ENCODE measurements around the gene RASSF1.

The RASSF1 gene

DNA sequence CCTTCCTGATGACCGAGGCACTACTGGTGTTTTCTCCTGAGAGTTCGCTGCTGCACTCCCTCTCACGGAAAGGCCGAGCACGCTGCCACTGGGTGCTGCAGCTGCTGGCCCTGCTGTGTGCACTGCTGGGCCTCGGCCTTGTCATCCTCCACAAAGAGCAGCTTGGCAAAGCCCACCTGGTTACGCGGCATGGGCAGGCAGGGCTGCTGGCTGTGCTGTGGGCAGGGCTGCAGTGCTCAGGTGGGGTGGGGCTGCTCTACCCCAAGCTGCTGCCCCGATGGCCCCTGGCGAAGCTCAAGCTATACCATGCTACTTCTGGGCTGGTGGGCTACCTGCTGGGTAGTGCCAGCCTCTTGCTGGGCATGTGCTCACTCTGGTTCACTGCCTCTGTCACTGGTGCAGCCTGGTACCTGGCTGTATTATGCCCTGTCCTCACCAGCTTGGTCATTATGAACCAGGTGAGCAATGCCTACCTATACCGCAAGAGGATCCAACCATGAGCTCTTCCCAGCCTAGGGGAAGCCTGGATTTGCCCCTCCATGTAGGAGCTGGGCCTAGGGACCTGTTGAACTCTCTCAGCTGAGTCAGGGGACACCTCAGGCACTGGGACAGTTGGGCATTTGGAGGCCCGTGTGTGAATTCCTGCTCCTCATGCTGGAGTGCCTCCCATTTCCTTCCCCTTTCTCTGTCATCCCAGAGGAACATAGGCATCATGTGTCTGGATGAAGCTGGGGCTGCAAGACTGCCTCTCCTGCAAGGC lies 12.8 kb upstream of the RASSF1 start:
- H3K4me1 ChIP-seq (ENCODE audit: control insufficient read depth, insufficient read depth, low read length) = peaks cover 36% of the 10 kb centered on the region
- peaks cover 44% of the 10 kb centered on the region for H3K36me3 ChIP-seq (ENCODE audit: control insufficient read depth, insufficient read depth, low read length)
- no peak overlapping the region for H3K9ac ChIP-seq (ENCODE audit: low read length)

DNA sequence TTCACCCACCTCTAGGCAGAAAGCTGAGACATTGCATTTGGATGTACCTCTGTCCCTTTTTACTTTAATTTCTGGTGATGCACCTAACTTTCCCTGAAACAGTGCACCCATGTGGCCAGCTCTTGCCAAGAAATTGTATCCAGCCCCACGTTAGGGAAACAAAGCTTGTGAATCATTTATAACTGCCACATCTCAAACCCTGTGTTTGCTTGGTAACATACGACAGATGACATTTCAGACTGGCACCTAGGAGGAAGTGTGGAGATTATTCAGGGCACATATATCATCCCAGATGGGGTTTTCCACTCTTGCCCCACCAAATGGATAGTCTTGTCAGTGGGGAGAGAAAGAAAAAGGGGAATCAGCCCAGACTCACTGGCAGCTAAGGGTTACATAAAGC lies 12.1 kb upstream of the RASSF1 start:
- Histone ChIP-seq H3K27ac (ENCODE audit: low read depth, low read length) (no peak overlapping the region), H3K27me3 (ENCODE audit: control insufficient read depth, insufficient read depth, low read length) (no peaks in the 10 kb centered on the region), H3K36me3 (ENCODE audit: control insufficient read depth, insufficient read depth, low read length) (peaks cover 43% of the 10 kb centered on the region), H3K4me1 (ENCODE audit: control insufficient read depth, insufficient read depth, low read length) (peaks cover 30% of the 10 kb centered on the region), H3K4me3 (ENCODE audit: low read depth, low read length) (no peak overlapping the region), H3K9ac (ENCODE audit: low read length) (no peak overlapping the region), H3K9me3 (ENCODE audit: control insufficient read depth, insufficient read depth, low read depth, low read length) (no peaks in the 10 kb centered on the region)

More for the DNA sequence above, 12.8 kb upstream of the RASSF1 start:
- Histone ChIP-seq H3K27ac (ENCODE audit: low read depth, low read length) (no peak overlapping the region), H3K27me3 (ENCODE audit: control insufficient read depth, insufficient read depth, low read length) (no peaks in the 10 kb centered on the region), H3K9me3 (ENCODE audit: control insufficient read depth, insufficient read depth, low read depth, low read length) (no peaks in the 10 kb centered on the region), H3K4me3 (ENCODE audit: low read depth, low read length) (no peak overlapping the region)

- Histone ChIP-seq H3K27me3 (ENCODE audit: control insufficient read depth, insufficient read depth, low read length) (peaks cover 2% of the 10 kb centered on the region; the same call in 1 of the 2 replicates), H3K27ac (ENCODE audit: low read depth, low read length) (no peak overlapping the region), H3K36me3 (ENCODE audit: control insufficient read depth, insufficient read depth, low read length) (peaks cover 41% of the 10 kb centered on the region), H3K4me1 (ENCODE audit: control insufficient read depth, insufficient read depth, low read length) (peaks cover 15% of the 10 kb centered on the region), H3K9me3 (ENCODE audit: control insufficient read depth, insufficient read depth, low read depth, low read length) (no peaks in the 10 kb centered on the region), H3K4me3 (ENCODE audit: low read depth, low read length) (peak overlapping the region; percentile 93), H3K9ac (ENCODE audit: low read length) (peak overlapping the region; percentile 88)
Observed at GRCh38 chr3:50351323-50351697, 10.7 kb upstream of the RASSF1 start.

- Histone ChIP-seq H3K27me3 (ENCODE audit: control insufficient read depth, insufficient read depth, low read length) (peaks cover 3% of the 10 kb centered on the region; the same call in 1 of the 2 replicates), H3K4me3 (ENCODE audit: low read depth, low read length) (peak within 1 kb of the TSS; percentile 93), H3K9me3 (ENCODE audit: control insufficient read depth, insufficient read depth, low read depth, low read length) (no peaks in the 10 kb centered on the region), H3K36me3 (ENCODE audit: control insufficient read depth, insufficient read depth, low read length) (peaks cover 36% of the 10 kb centered on the region), H3K9ac (ENCODE audit: low read length) (peak within 1 kb of the TSS; percentile 88), H3K4me1 (ENCODE audit: control insufficient read depth, insufficient read depth, low read length) (peaks cover 14% of the 10 kb centered on the region), H3K27ac (ENCODE audit: low read depth, low read length) (peak within 1 kb of the TSS; percentile 30; the same call in 1 of the 2 replicates)
Observed at GRCh38 chr3:50350527-50351322, 10.1 kb upstream of the RASSF1 start, which contains the start of the genes CYB561D2 and NPRL2. Gene CYB561D2, plus strand, starts transcription at chr3:50350862. Its CDS starts 572 bp downstream, at chr3:50351434. Gene NPRL2, minus strand, starts transcription at chr3:50350775. Its CDS starts 123 bp downstream, at chr3:50350652.

DNA sequence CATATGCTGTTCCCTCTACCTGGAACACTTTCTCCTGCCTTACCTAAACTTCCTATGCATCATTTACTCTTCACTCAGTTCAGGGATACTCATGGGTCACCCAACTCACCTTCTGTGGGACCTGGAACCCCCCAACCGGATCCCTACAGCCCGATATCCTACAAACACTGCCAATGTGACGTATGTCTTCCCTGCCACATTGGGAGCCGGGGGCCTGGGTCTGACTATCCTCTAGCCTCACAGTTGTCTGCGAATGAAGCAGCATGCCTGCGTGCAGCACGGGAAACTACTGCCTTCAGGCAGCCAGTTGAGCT lies 9.5 kb upstream of the RASSF1 start:
- peaks cover 32% of the 10 kb centered on the region for H3K36me3 ChIP-seq (ENCODE audit: control insufficient read depth, insufficient read depth, low read length)
- no peak overlapping the region for H3K27ac ChIP-seq (ENCODE audit: low read depth, low read length)
- peak overlapping the region; percentile 88 for H3K9ac ChIP-seq (ENCODE audit: low read length)
- no peaks in the 10 kb centered on the region for H3K9me3 ChIP-seq (ENCODE audit: control insufficient read depth, insufficient read depth, low read depth, low read length)
- peaks cover 14% of the 10 kb centered on the region for H3K4me1 ChIP-seq (ENCODE audit: control insufficient read depth, insufficient read depth, low read length)
- H3K4me3 ChIP-seq (ENCODE audit: low read depth, low read length) = peak overlapping the region; percentile 93
- peaks cover 7% of the 10 kb centered on the region for H3K27me3 ChIP-seq (ENCODE audit: control insufficient read depth, insufficient read depth, low read length)

DNA sequence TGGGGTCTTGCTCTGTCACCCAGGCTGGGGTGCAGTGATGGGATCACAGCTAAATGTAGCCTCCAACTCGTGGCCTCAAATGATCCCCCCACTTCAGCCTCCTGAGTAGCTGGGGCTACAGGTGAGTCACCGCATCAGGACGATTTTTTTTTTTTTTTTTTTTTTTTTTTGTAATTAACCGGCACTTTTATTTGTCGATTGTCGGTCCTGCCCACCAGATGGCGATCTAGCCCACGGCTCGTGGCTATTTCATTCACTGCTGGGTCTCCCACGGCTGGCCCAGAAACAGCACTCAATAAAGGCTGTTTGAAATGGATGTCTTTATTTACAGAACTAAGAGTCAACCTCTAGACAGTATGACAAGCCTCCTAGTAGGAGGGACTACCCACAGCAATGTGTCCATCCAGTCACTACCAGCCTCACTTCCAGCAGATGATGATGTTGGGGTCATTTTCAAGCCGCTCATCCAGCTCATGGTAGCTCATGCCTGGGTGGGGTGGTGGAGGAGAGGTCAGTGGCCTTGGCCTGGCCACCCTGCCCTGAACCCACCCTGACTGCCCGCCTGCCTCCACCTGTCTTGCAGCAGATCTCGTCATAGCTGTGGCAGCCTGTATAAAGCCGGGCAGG lies 6.7 kb upstream of the RASSF1 start:
- Histone ChIP-seq H3K9ac (ENCODE audit: low read length) (no peak overlapping the region), H3K4me3 (ENCODE audit: low read depth, low read length) (no peak overlapping the region), H3K4me1 (ENCODE audit: control insufficient read depth, insufficient read depth, low read length) (peaks cover 14% of the 10 kb centered on the region), H3K9me3 (ENCODE audit: control insufficient read depth, insufficient read depth, low read depth, low read length) (no peaks in the 10 kb centered on the region), H3K27me3 (ENCODE audit: control insufficient read depth, insufficient read depth, low read length) (peaks cover 29% of the 10 kb centered on the region), H3K36me3 (ENCODE audit: control insufficient read depth, insufficient read depth, low read length) (peaks cover 12% of the 10 kb centered on the region), H3K27ac (ENCODE audit: low read depth, low read length) (no peak overlapping the region)

- Histone ChIP-seq H3K4me1 (ENCODE audit: control insufficient read depth, insufficient read depth, low read length) (peaks cover 13% of the 10 kb centered on the region), H3K9me3 (ENCODE audit: control insufficient read depth, insufficient read depth, low read depth, low read length) (no peaks in the 10 kb centered on the region), H3K9ac (ENCODE audit: low read length) (peak within 1 kb of the TSS; percentile 29), H3K27me3 (ENCODE audit: control insufficient read depth, insufficient read depth, low read length) (peaks cover 45% of the 10 kb centered on the region), H3K27ac (ENCODE audit: low read depth, low read length) (no peak within 1 kb of the TSS), H3K36me3 (ENCODE audit: control insufficient read depth, insufficient read depth, low read length) (peaks cover 12% of the 10 kb centered on the region), H3K4me3 (ENCODE audit: low read depth, low read length) (peak within 1 kb of the TSS; percentile 59)
Observed at GRCh38 chr3:50345586-50346234, 5.1 kb upstream of the RASSF1 start, which contains the start of gene ZMYND10. Gene ZMYND10, minus strand, starts transcription at chr3:50345732. Its CDS starts 153 bp downstream, at chr3:50345579.

GRCh38 chr3:50345008-50345407 lies 4.4 kb upstream of the RASSF1 start:
- no peaks in the 10 kb centered on the region for H3K9me3 ChIP-seq (ENCODE audit: control insufficient read depth, insufficient read depth, low read depth, low read length)
- peaks cover 52% of the 10 kb centered on the region for H3K27me3 ChIP-seq (ENCODE audit: control insufficient read depth, insufficient read depth, low read length)
- peaks cover 12% of the 10 kb centered on the region for H3K36me3 ChIP-seq (ENCODE audit: control insufficient read depth, insufficient read depth, low read length)
- H3K4me1 ChIP-seq (ENCODE audit: control insufficient read depth, insufficient read depth, low read length) = peaks cover 13% of the 10 kb centered on the region
- no peak overlapping the region for H3K9ac ChIP-seq (ENCODE audit: low read length)
- H3K4me3 ChIP-seq (ENCODE audit: low read depth, low read length) = peak overlapping the region; percentile 59
- no peak overlapping the region for H3K27ac ChIP-seq (ENCODE audit: low read depth, low read length)

- H3K27ac ChIP-seq (ENCODE audit: low read depth, low read length) = no peak overlapping the region
- no peak overlapping the region for H3K4me3 ChIP-seq (ENCODE audit: low read depth, low read length)
- H3K27me3 ChIP-seq (ENCODE audit: control insufficient read depth, insufficient read depth, low read length) = peaks cover 68% of the 10 kb centered on the region
- no peaks in the 10 kb centered on the region for H3K9me3 ChIP-seq (ENCODE audit: control insufficient read depth, insufficient read depth, low read depth, low read length)
- H3K36me3 ChIP-seq (ENCODE audit: control insufficient read depth, insufficient read depth, low read length) = peaks cover 3% of the 10 kb centered on the region; the same call in 1 of the 2 replicates
- H3K4me1 ChIP-seq (ENCODE audit: control insufficient read depth, insufficient read depth, low read length) = peaks cover 18% of the 10 kb centered on the region
- H3K9ac ChIP-seq (ENCODE audit: low read length) = no peak overlapping the region
Observed at GRCh38 chr3:50342813-50343633, 2.4 kb upstream of the RASSF1 start.

Data from HUES6 (cell line).